ENCODE results near the gene CYTH3. TPM values are rescaled to one million over a fixed set of nuclear protein-coding genes. Genes with fewer than 3 reads are reported as not detected.

The CYTH3 gene
- total RNA-seq, 1 donor from 2014 or later, result 24.9 TPM

GRCh38 chr7:6178298-6179029, 94.0 kb downstream of the CYTH3 start:
- Histone ChIP-seq H3K4me3 (ENCODE audit: low read depth, low read length) (no peak overlapping the region), H3K36me3 (ENCODE audit: control insufficient read depth, insufficient read depth, low read length) (peaks cover 1% of the 10 kb centered on the region), H3K27me3 (ENCODE audit: control insufficient read depth, insufficient read depth, low read length) (no peaks in the 10 kb centered on the region)
- DNase-seq (ENCODE audit: low read depth), result no peak
- TF ChIP-seq, protein P1, sequence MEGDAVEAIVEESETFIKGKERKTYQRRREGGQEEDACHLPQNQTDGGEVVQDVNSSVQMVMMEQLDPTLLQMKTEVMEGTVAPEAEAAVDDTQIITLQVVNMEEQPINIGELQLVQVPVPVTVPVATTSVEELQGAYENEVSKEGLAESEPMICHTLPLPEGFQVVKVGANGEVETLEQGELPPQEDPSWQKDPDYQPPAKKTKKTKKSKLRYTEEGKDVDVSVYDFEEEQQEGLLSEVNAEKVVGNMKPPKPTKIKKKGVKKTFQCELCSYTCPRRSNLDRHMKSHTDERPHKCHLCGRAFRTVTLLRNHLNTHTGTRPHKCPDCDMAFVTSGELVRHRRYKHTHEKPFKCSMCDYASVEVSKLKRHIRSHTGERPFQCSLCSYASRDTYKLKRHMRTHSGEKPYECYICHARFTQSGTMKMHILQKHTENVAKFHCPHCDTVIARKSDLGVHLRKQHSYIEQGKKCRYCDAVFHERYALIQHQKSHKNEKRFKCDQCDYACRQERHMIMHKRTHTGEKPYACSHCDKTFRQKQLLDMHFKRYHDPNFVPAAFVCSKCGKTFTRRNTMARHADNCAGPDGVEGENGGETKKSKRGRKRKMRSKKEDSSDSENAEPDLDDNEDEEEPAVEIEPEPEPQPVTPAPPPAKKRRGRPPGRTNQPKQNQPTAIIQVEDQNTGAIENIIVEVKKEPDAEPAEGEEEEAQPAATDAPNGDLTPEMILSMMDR (IDR thresholded peaks at IDR 0.05; ENCODE audit: insufficient read depth, low read length, poor library complexity, severe bottlenecking), result no peak

DNA sequence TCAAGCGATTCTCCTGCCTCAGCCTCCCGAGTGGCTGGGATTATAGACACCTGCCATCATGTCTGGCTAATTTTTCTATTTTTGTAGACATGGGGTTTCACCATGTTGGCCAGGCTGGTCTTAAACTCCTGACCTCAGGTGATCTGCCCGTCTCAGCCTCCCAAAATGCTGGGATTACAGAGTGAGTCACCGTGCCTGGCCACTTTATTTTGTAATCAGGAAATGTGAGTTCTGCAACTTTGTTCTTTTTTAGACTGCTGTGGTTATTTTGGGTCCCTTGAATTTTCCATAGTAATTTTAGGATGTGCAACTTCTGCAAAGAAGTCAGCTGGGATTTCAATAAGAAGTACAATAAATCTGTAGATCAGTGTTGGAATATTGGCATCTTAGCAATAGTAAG, 96.8 kb downstream of the CYTH3 start:
- TF ChIP-seq, protein P1 (IDR thresholded peaks at IDR 0.05; ENCODE audit: insufficient read depth, low read length, poor library complexity, severe bottlenecking), result no peak
- Histone ChIP-seq H3K36me3 (ENCODE audit: control insufficient read depth, insufficient read depth, low read length) (peaks cover 1% of the 10 kb centered on the region), H3K27me3 (ENCODE audit: control insufficient read depth, insufficient read depth, low read length) (no peaks in the 10 kb centered on the region), H3K4me3 (ENCODE audit: low read depth, low read length) (no peak overlapping the region)
- no peak for DNase-seq (ENCODE audit: low read depth)

- no peak for DNase-seq (ENCODE audit: low read depth)
- TF ChIP-seq, protein P1 (IDR thresholded peaks at IDR 0.05; ENCODE audit: insufficient read depth, low read length, poor library complexity, severe bottlenecking), result no peak
- H3K27me3 ChIP-seq (ENCODE audit: control insufficient read depth, insufficient read depth, low read length), result no peaks in the 10 kb centered on the region
- H3K4me3 ChIP-seq (ENCODE audit: low read depth, low read length), result no peak overlapping the region
- H3K36me3 ChIP-seq (ENCODE audit: control insufficient read depth, insufficient read depth, low read length), result peaks cover 1% of the 10 kb centered on the region
These were observed 99.5 kb downstream of the CYTH3 start for GRCh38 chr7:6172910-6173295.

DNA sequence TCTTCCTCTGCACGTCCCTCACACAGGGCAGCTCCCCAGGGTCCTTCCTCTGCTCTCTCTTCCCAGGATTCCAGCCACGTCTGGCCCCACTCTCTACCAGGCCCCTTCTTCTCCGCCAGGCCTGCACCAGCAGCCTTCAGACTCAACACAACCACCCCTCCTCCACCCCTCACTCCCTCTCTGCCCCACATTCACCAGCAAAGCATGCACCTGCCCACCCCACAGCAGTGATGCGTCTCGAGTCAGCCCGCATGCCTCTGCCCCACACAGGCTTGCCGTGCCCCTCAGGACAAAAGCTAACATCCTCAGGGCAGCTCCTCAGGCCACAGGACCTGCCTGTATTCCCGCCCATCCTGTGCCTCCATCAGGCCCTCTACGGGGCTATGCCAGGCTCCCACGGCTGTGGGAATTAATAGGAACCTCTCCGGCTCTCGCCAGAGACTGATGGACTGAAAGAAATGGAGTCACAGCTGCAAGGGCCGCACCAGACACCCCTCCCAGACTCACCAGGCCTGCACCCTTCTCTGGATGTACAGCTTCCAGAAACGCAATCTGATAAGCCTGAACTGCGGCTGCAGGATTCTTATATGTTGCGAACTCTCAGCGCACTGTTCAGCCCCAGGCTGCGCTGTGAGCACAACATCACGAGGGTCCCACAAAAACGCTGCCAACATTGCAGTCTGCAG, 100.1 kb downstream of the CYTH3 start:
- no peak for DNase-seq (ENCODE audit: low read depth)
- TF ChIP-seq, protein P1 (IDR thresholded peaks at IDR 0.05; ENCODE audit: insufficient read depth, low read length, poor library complexity, severe bottlenecking), result no peak
- Histone ChIP-seq H3K36me3 (ENCODE audit: control insufficient read depth, insufficient read depth, low read length) (peaks cover under 1% of the 10 kb centered on the region), H3K27me3 (ENCODE audit: control insufficient read depth, insufficient read depth, low read length) (no peaks in the 10 kb centered on the region), H3K4me3 (ENCODE audit: low read depth, low read length) (no peak overlapping the region)

DNA sequence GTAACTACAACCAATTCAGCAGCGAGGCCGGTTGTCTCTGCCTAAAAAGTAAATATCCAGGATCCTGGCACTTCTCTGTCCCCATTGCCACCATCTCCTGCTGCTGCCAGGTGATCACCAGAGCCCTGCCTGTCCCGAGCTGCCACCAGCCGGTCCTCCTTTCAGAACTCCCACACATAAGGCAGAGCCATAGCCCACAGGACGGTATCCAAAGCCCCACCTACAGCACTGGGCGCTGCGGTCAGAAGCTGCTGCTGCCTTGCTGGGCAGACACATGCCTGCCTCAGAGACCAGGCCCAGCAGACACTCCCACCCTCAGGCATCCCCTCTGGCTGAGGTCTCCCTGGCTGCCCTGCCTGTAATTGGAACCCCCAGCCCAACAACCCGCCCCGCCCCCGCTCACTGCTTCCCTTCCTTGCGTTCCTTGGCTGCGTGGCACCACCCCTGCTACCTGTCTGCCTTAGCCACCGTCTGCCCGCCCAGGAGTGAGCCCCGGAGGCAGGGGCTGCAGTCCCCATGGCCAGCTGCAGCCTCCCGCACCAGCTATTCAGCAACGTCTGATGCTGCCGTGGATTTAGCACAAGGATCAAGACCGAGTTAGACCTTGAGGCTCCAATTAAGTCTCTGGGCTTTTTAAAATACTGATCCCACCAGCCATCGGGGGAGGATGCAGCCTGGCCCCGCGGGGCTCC, 100.7 kb downstream of the CYTH3 start:
- H3K36me3 ChIP-seq (ENCODE audit: control insufficient read depth, insufficient read depth, low read length), result no peaks in the 10 kb centered on the region
- no peak overlapping the region for H3K4me3 ChIP-seq (ENCODE audit: low read depth, low read length)
- TF ChIP-seq, protein P1 (IDR thresholded peaks at IDR 0.05; ENCODE audit: insufficient read depth, low read length, poor library complexity, severe bottlenecking), result no peak
- H3K27me3 ChIP-seq (ENCODE audit: control insufficient read depth, insufficient read depth, low read length), result no peaks in the 10 kb centered on the region
- DNase-seq (ENCODE audit: low read depth), result no peak
